Activated B cell treated with CpG ODN at 0.5 μM for 24 hours (primary cell): ENCODE data around the gene TMEM201. TPM values are rescaled to one million over a fixed set of nuclear protein-coding genes. Genes with fewer than 3 reads are reported as not detected.

Experiments used
- ATAC-seq: fragments of 200-7000 bp; cut with Tn5 transposase; one replicate; pipeline ENCODE4 v1.10.0; 2021; ENCODE audit warnings: low read depth, mild to moderate bottlenecking, moderate library complexity
- CTCF ChIA-PET: fragments of 350-600 bp; sonication (Branson Sonifier 250); formaldehyde crosslinking; loops from one replicate; lab custom pipeline; 2021; ENCODE audit warnings: antibody characterized with exemption; lab: Charles Lee
- POLR2A ChIA-PET: fragments of 350-600 bp; sonication (Branson Sonifier 250); formaldehyde crosslinking; loops from one replicate; lab custom pipeline; 2021; ENCODE audit warnings: antibody characterized with exemption; lab: Charles Lee
- DNase-seq: peaks from one replicate; pipeline ENCODE4 v3.0.0; 2022
- H3K27ac Mint-ChIP-seq: one replicate; pipeline ENCODE4 v1.8.0; 2020; ENCODE audit warnings: mixed read lengths
- H3K27me3 Mint-ChIP-seq: one replicate; pipeline ENCODE4 v1.8.0; 2021; ENCODE audit warnings: mixed read lengths
- H3K36me3 Mint-ChIP-seq: one replicate; pipeline ENCODE4 v1.8.0; 2021; ENCODE audit warnings: low read depth, mixed read lengths
- H3K4me1 Mint-ChIP-seq: one replicate; pipeline ENCODE4 v1.8.0; 2021; ENCODE audit warnings: mixed read lengths
- H3K4me3 Mint-ChIP-seq: one replicate; pipeline ENCODE4 v1.8.0; 2020; ENCODE audit warnings: mild to moderate bottlenecking, mixed read lengths
- H3K9me3 Mint-ChIP-seq: one replicate; pipeline ENCODE4 v1.8.0; 2020; ENCODE audit warnings: mixed read lengths
- CTCF ChIP-seq: fragments of 200-600 bp; IDR thresholded peaks from one replicate; pipeline ENCODE4 v1.8.0; 2022; ENCODE audit warnings: antibody characterized with exemption, mild to moderate bottlenecking
- intact Hi-C: fragments of 100-400 bp; cut with micrococcal nuclease; formaldehyde crosslinking; loops from one replicate; pipeline ENCODE4 v1.15.1; 2024
- total RNA-seq: library from RNA; stranded (reverse); gene quantifications from 2 replicates; pipeline ENCODE4 v1.2.3, GENCODE V29; 2022

TMEM201 gene
- total RNA-seq, 1 donor from 2014 or later = 9.4 TPM

GRCh38 chr1:9652379-9653209, 63.9 kb downstream of the TMEM201 start:
- ATAC-seq (peak; percentile 12), DNase-seq (peak; percentile 53)
- TF ChIP-seq CTCF = no peak
- POLR2A ChIA-PET = interaction anchor here (0.6 to 13.1 kb wide), 21 partner anchors 8 to 780 kb away, joined by 3 to 699 read pairs (median 7); partner anchors contain the start of gene CTNNBIP1
- intact Hi-C loops = loop anchor here (10.0 kb wide), 1 partner anchor 228 kb away; no protein-coding TSS in a partner anchor
- peaks cover 30% of the 10 kb centered on the region for H3K36me3 Mint-ChIP-seq
- no peaks in the 10 kb centered on the region for H3K9me3 Mint-ChIP-seq
- H3K27me3 Mint-ChIP-seq = no peaks in the 10 kb centered on the region
- peak overlapping the region; percentile 96 for H3K4me3 Mint-ChIP-seq
- CTCF ChIA-PET = interaction anchor here (0.6 to 7.3 kb wide), 6 partner anchors 24 to 70 kb away, joined by 3 to 125 read pairs (median 3); partner anchors contain the start of gene TMEM201
- H3K4me1 Mint-ChIP-seq = peaks cover 61% of the 10 kb centered on the region
- H3K27ac Mint-ChIP-seq = peak overlapping the region; percentile 99

GRCh38 chr1:9653210-9653490, 64.4 kb downstream of the TMEM201 start:
- H3K27me3 Mint-ChIP-seq = no peaks in the 10 kb centered on the region
- no peak for DNase-seq
- ChIA-PET CTCF (interaction anchor here (0.7 to 7.3 kb wide), 4 partner anchors 24 to 67 kb away, joined by 3 to 125 read pairs (median 4); no protein-coding TSS in a partner anchor), POLR2A (interaction anchor here (0.6 to 13.1 kb wide), 16 partner anchors 9 to 257 kb away, joined by 3 to 699 read pairs (median 16); partner anchors contain the start of gene CTNNBIP1)
- intact Hi-C loops = loop anchor here (10.0 kb wide), 1 partner anchor 228 kb away; no protein-coding TSS in a partner anchor
- no peak for ATAC-seq
- peak overlapping the region; percentile 99 for H3K27ac Mint-ChIP-seq
- H3K36me3 Mint-ChIP-seq = peaks cover 33% of the 10 kb centered on the region
- no peak for TF ChIP-seq CTCF
- no peaks in the 10 kb centered on the region for H3K9me3 Mint-ChIP-seq
- H3K4me3 Mint-ChIP-seq = peak overlapping the region; percentile 96
- H3K4me1 Mint-ChIP-seq = peaks cover 66% of the 10 kb centered on the region

GRCh38 chr1:9653491-9654050, 64.9 kb downstream of the TMEM201 start:
- CTCF ChIA-PET = interaction anchor here (0.7 to 7.3 kb wide), 6 partner anchors 25 to 72 kb away, joined by 3 to 125 read pairs (median 3); no protein-coding TSS in a partner anchor
- Mint-ChIP-seq H3K27ac (peak overlapping the region; percentile 99), H3K27me3 (no peaks in the 10 kb centered on the region), H3K36me3 (peaks cover 34% of the 10 kb centered on the region), H3K4me3 (peak overlapping the region; percentile 96), H3K9me3 (no peaks in the 10 kb centered on the region), H3K4me1 (peaks cover 70% of the 10 kb centered on the region)
- intact Hi-C loops = loop anchor here (2.0 to 10.0 kb wide), 2 partner anchors 65 to 229 kb away; partner anchors contain the start of gene TMEM201
- no peak for TF ChIP-seq CTCF
- ATAC-seq (no peak), DNase-seq (peak; percentile 30)
- POLR2A ChIA-PET = interaction anchor here (0.6 to 13.1 kb wide), 17 partner anchors 9 to 257 kb away, joined by 3 to 699 read pairs (median 10); partner anchors contain the start of gene CTNNBIP1

GRCh38 chr1:9654051-9654833, 65.5 kb downstream of the TMEM201 start:
- peaks cover 76% of the 10 kb centered on the region for H3K4me1 Mint-ChIP-seq
- intact Hi-C loops = loop anchor here (2.0 to 10.0 kb wide), 2 partner anchors 65 to 229 kb away; partner anchors contain the start of gene TMEM201
- no peak for TF ChIP-seq CTCF
- ChIA-PET CTCF (interaction anchor here (0.7 to 7.3 kb wide), 9 partner anchors 12 to 71 kb away, joined by 3 to 125 read pairs (median 4); no protein-coding TSS in a partner anchor), POLR2A (interaction anchor here (0.6 to 13.1 kb wide), 27 partner anchors 8 to 379 kb away, joined by 3 to 699 read pairs (median 5); partner anchors contain the start of genes SLC25A33 and UBE4B)
- H3K27me3 Mint-ChIP-seq = no peaks in the 10 kb centered on the region
- peak overlapping the region; percentile 96 for H3K4me3 Mint-ChIP-seq
- H3K27ac Mint-ChIP-seq = peak overlapping the region; percentile 99
- DNase-seq (peak; percentile 53), ATAC-seq (peak; percentile 23)
- H3K36me3 Mint-ChIP-seq = peaks cover 36% of the 10 kb centered on the region
- H3K9me3 Mint-ChIP-seq = no peaks in the 10 kb centered on the region
